ENCODE results near the gene WWOX.

The WWOX gene

GRCh38 chr16:78502812-78503350, 403.4 kb downstream of the WWOX start:
- TF ChIP-seq MAX (IDR thresholded peaks at IDR 0.05; ENCODE audit: low read depth, low read length) = no peak
- TF ChIP-seq MYC (IDR thresholded peaks at IDR 0.05; ENCODE audit: low read depth, low read length) = no peak
- TF ChIP-seq POLR2A (IDR thresholded peaks at IDR 0.05; ENCODE audit: extremely low read depth, insufficient read length) = no peak
- TF ChIP-seq, protein P1, sequence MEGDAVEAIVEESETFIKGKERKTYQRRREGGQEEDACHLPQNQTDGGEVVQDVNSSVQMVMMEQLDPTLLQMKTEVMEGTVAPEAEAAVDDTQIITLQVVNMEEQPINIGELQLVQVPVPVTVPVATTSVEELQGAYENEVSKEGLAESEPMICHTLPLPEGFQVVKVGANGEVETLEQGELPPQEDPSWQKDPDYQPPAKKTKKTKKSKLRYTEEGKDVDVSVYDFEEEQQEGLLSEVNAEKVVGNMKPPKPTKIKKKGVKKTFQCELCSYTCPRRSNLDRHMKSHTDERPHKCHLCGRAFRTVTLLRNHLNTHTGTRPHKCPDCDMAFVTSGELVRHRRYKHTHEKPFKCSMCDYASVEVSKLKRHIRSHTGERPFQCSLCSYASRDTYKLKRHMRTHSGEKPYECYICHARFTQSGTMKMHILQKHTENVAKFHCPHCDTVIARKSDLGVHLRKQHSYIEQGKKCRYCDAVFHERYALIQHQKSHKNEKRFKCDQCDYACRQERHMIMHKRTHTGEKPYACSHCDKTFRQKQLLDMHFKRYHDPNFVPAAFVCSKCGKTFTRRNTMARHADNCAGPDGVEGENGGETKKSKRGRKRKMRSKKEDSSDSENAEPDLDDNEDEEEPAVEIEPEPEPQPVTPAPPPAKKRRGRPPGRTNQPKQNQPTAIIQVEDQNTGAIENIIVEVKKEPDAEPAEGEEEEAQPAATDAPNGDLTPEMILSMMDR (IDR thresholded peaks at IDR 0.05; ENCODE audit: low read depth, low read length) = no peak
- no peak overlapping the region for H3K4me3 ChIP-seq (ENCODE audit: low read depth, low read length)
- no peak for DNase-seq (ENCODE audit: low read depth)

- DNase-seq (ENCODE audit: low read depth) = peak; percentile 72
- H3K4me3 ChIP-seq (ENCODE audit: low read depth, low read length) = no peak overlapping the region
- TF ChIP-seq, protein P1 (IDR thresholded peaks at IDR 0.05; ENCODE audit: low read depth, low read length) = peak; percentile 73
- TF ChIP-seq MAX (IDR thresholded peaks at IDR 0.05; ENCODE audit: low read depth, low read length) (peak; percentile 56; the same call in 1 of the 2 replicates), POLR2A (IDR thresholded peaks at IDR 0.05; ENCODE audit: extremely low read depth, insufficient read length) (no peak), MYC (IDR thresholded peaks at IDR 0.05; ENCODE audit: low read depth, low read length) (no peak)
Observed at GRCh38 chr16:78503602-78504001, 404.1 kb downstream of the WWOX start.

- TF ChIP-seq, protein P1 (IDR thresholded peaks at IDR 0.05; ENCODE audit: low read depth, low read length) = no peak
- no peak for TF ChIP-seq MYC (IDR thresholded peaks at IDR 0.05; ENCODE audit: low read depth, low read length)
- no peak for TF ChIP-seq POLR2A (IDR thresholded peaks at IDR 0.05; ENCODE audit: extremely low read depth, insufficient read length)
- TF ChIP-seq MAX (IDR thresholded peaks at IDR 0.05; ENCODE audit: low read depth, low read length) = no peak
- H3K4me3 ChIP-seq (ENCODE audit: low read depth, low read length) = no peak overlapping the region
- no peak for DNase-seq (ENCODE audit: low read depth)
Observed at GRCh38 chr16:78504401-78504851, 405.0 kb downstream of the WWOX start.

DNA sequence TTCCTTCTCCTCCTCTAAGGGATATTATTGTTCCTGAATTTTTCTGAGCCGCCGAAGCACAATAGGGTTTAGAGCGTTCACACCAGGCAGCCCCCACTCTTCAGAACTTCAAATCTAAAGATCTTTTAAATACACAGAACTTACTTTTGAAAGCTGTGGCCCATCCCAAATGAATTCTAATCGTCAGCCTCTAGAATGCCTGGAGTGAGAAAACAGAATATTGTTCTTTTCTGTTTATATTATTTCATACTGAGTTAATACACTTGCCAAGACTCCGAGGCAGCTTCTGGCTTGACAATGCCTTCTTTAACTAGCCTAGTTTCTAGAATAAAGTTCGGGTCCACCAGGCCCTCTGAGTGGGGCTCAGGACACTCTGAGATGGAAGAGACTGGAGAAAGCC, 405.6 kb downstream of the WWOX start:
- no peak for DNase-seq (ENCODE audit: low read depth)
- no peak overlapping the region for H3K4me3 ChIP-seq (ENCODE audit: low read depth, low read length)
- TF ChIP-seq MAX (IDR thresholded peaks at IDR 0.05; ENCODE audit: low read depth, low read length) (no peak), POLR2A (IDR thresholded peaks at IDR 0.05; ENCODE audit: extremely low read depth, insufficient read length) (no peak), MYC (IDR thresholded peaks at IDR 0.05; ENCODE audit: low read depth, low read length) (no peak)
- TF ChIP-seq, protein P1 (IDR thresholded peaks at IDR 0.05; ENCODE audit: low read depth, low read length) = no peak

- TF ChIP-seq, protein P1 (IDR thresholded peaks at IDR 0.05; ENCODE audit: low read depth, low read length) = no peak
- TF ChIP-seq MYC (IDR thresholded peaks at IDR 0.05; ENCODE audit: low read depth, low read length) (no peak), POLR2A (IDR thresholded peaks at IDR 0.05; ENCODE audit: extremely low read depth, insufficient read length) (no peak), MAX (IDR thresholded peaks at IDR 0.05; ENCODE audit: low read depth, low read length) (no peak)
- no peak for DNase-seq (ENCODE audit: low read depth)
- H3K4me3 ChIP-seq (ENCODE audit: low read depth, low read length) = no peak overlapping the region
Observed at GRCh38 chr16:78505544-78506366, 406.3 kb downstream of the WWOX start.

Data from NB4 (cell line).